ENCODE results near the gene XNDC1N. TPM values are rescaled to one million over a fixed set of nuclear protein-coding genes. Genes with fewer than 3 reads are reported as not detected.

Gene XNDC1N
- polyA plus RNA-seq, 2 of the 4 experiments (the other 2 are of a cell fraction) = 4.3 to 7.6 TPM

DNA sequence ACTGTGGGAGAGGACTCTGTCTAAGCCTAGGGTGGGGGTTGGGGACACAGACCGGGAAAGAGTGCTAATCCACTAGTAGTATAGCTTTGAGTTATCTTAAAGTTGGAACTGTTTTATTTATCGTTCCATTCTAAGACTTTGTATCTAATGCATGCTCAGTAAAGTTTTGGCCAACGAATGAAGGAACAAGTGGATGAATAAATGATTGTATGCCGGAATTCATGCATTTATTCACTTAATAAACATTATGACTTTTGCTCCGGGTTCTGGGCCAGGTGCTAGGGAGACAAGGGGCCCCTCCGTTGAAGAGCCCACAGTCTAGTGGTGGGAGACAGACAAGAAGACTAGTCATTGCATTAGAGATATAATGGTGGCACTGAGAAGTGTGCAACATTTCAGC lies 1.1 kb upstream of the XNDC1N start:
- CTCF ChIA-PET = interaction anchor here (1.2 to 4.0 kb wide), 5 partner anchors 14 to 86 kb away, joined by 3 to 32 read pairs (median 4); no protein-coding TSS in a partner anchor
- Histone ChIP-seq H3K27ac (peak overlapping the region; percentile 91 to 95), H3K4me2 (peak overlapping the region; percentile 94), H3K4me3 (peak overlapping the region; percentile 90), H3K4me1 (peaks cover 53% of the 10 kb centered on the region), H3K9me3 (no peaks in the 10 kb centered on the region)
- TF ChIP-seq CBX2 (IDR thresholded peaks at IDR 0.05; ENCODE audit: borderline replicate concordance, low read depth) (no peak), ZC3H11A (IDR thresholded peaks at IDR 0.05) (no peak), USF2 (IDR thresholded peaks at IDR 0.05) (no peak), CTCF (IDR thresholded peaks at IDR 0.05) (no peak), GATA3 (IDR thresholded peaks at IDR 0.05; ENCODE audit: borderline replicate concordance) (no peak), CBX8 (IDR thresholded peaks at IDR 0.05) (no peak), ESRRA (IDR thresholded peaks at IDR 0.05; ENCODE audit: borderline replicate concordance, low read length) (no peak), MAZ (IDR thresholded peaks at IDR 0.05; ENCODE audit: borderline replicate concordance, low read depth, low read length) (no peak), RFX5 (IDR thresholded peaks at IDR 0.05) (no peak), TP53 (CRISPR knock-in tag; IDR thresholded peaks at IDR 0.05) (no peak), BHLHE40 (IDR thresholded peaks at IDR 0.05; ENCODE audit: low read depth, low read length) (no peak), MAFK (IDR thresholded peaks at IDR 0.05; ENCODE audit: partially characterized antibody) (no peak), HES2 (IDR thresholded peaks at IDR 0.05) (no peak), HDAC2 (IDR thresholded peaks at IDR 0.05) (no peak), NFE2L2 (conservative IDR thresholded peaks at IDR 0.05; ENCODE audit: low read length) (no peak), FOXS1 (CRISPR knock-in tag; IDR thresholded peaks at IDR 0.05) (no peak), EHF (CRISPR knock-in tag; IDR thresholded peaks at IDR 0.05) (no peak)
- TF ChIP-seq, protein P1, sequence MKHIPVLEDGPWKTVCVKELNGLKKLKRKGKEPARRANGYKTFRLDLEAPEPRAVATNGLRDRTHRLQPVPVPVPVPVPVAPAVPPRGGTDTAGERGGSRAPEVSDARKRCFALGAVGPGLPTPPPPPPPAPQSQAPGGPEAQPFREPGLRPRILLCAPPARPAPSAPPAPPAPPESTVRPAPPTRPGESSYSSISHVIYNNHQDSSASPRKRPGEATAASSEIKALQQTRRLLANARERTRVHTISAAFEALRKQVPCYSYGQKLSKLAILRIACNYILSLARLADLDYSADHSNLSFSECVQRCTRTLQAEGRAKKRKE (CRISPR knock-in tag; IDR thresholded peaks at IDR 0.05; ENCODE audit: low read depth) = no peak
- FAIRE-seq (no peak), ATAC-seq (no peak), DNase-seq (ENCODE audit: low read depth in 1 of 2, low spot score in 1 of 2) (no peak)
- WGBS (ENCODE audit: missing lambda C conversion rate) = 3% methylated on average over 6 of the region's 6 CpGs
- POLR2A ChIA-PET = interaction anchor here (1.2 to 2.3 kb wide), 4 partner anchors 8 to 48 kb away, joined by 3 to 21 read pairs (median 5); no protein-coding TSS in a partner anchor

- no peaks in the 10 kb centered on the region for H3K9me3 ChIP-seq
- H3K27ac ChIP-seq = peak within 1 kb of the TSS; percentile 91 to 95
- H3K4me2 ChIP-seq = peak within 1 kb of the TSS; percentile 94
- DNase-seq (ENCODE audit: low read depth in 1 of 2, low spot score in 1 of 2) = peak; percentile 95 to 96
- peak; percentile 97 for ATAC-seq
- CTCF ChIA-PET = interaction anchor here (0.6 to 4.0 kb wide), 10 partner anchors 9 to 217 kb away, joined by 3 to 32 read pairs (median 4); no protein-coding TSS in a partner anchor
- POLR2A ChIA-PET = interaction anchor here (0.6 to 2.3 kb wide), 6 partner anchors 9 to 48 kb away, joined by 3 to 21 read pairs (median 4); no protein-coding TSS in a partner anchor
- FAIRE-seq = no peak
- WGBS (ENCODE audit: missing lambda C conversion rate) = 1% methylated on average over 30 of the region's 32 CpGs
- H3K4me1 ChIP-seq = peaks cover 47% of the 10 kb centered on the region
- H3K4me3 ChIP-seq = peak within 1 kb of the TSS; percentile 90
- TF ChIP-seq ESRRA (IDR thresholded peaks at IDR 0.05; ENCODE audit: borderline replicate concordance, low read length) (peak; percentile 24; the same call in 1 of the 2 replicates), HEYL (CRISPR knock-in tag; IDR thresholded peaks at IDR 0.05) (no peak), MAZ (IDR thresholded peaks at IDR 0.05; ENCODE audit: borderline replicate concordance, low read depth, low read length) (0 out of 2 replicates have a peak, but pooled peaks have one; percentile 34), MAX (IDR thresholded peaks at IDR 0.05) (peak; percentile 7; the same call in 1 of the 2 replicates), SMC3 (IDR thresholded peaks at IDR 0.05) (no peak), CHD2 (IDR thresholded peaks at IDR 0.05; ENCODE audit: low read length, partially characterized antibody) (peak; percentile 61), KDM5A (IDR thresholded peaks at IDR 0.05) (peak; percentile 90), HOXB5 (CRISPR knock-in tag; IDR thresholded peaks at IDR 0.05) (no peak), JUN (IDR thresholded peaks at IDR 0.05) (peak in 1 of 2 experiments; percentile 61; a peak in 2 of 5 replicates), PHF8 (IDR thresholded peaks at IDR 0.05; ENCODE audit: borderline replicate concordance, low read depth) (peak; percentile 41), BHLHE40 (IDR thresholded peaks at IDR 0.05; ENCODE audit: low read depth, low read length) (peak; percentile 64; the same call in 1 of the 2 replicates), RFX5 (IDR thresholded peaks at IDR 0.05) (0 out of 2 replicates have a peak, but pooled peaks have one; percentile 9), HOXB13 (CRISPR knock-in tag; IDR thresholded peaks at IDR 0.05; ENCODE audit: low read depth) (no peak)
- TF ChIP-seq, protein P1 (CRISPR knock-in tag; IDR thresholded peaks at IDR 0.05; ENCODE audit: low read depth) = no peak
- TF ChIP-seq, protein P2, sequence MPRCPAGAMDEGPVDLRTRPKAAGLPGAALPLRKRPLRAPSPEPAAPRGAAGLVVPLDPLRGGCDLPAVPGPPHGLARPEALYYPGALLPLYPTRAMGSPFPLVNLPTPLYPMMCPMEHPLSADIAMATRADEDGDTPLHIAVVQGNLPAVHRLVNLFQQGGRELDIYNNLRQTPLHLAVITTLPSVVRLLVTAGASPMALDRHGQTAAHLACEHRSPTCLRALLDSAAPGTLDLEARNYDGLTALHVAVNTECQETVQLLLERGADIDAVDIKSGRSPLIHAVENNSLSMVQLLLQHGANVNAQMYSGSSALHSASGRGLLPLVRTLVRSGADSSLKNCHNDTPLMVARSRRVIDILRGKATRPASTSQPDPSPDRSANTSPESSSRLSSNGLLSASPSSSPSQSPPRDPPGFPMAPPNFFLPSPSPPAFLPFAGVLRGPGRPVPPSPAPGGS (IDR thresholded peaks at IDR 0.05) = peak; percentile 52; the same call in 1 of the 3 replicates
Observed at GRCh38 chr11:71928737-71929443, 496 bp upstream of the XNDC1N start, which contains the start of gene RNF121. Gene RNF121, plus strand, starts transcription at chr11:71929046. Its CDS starts 16 bp downstream, at chr11:71929062.

All from A549 (cell line).